Right cardiac atrium (tissue), 5 donors: ENCODE data around the gene CAVIN3. TPM values are rescaled to one million over a fixed set of nuclear protein-coding genes. Genes with fewer than 3 reads are reported as not detected.

Source experiments
- ATAC-seq, 2 donors: fragments of 200-7000 bp; cut with Tn5 transposase; one replicate each; pipeline versions ENCODE4 v1.8.0 to v1.9.1; 2020; ENCODE audit warnings: moderate library complexity in 2 of 2, mild to moderate bottlenecking in 1 of 2
- DNase-seq, 3 donors: peaks; one replicate each; pipeline ENCODE4 v3.0.0-alpha.2; 2020
- H3K27ac ChIP-seq: one replicate; pipeline ENCODE4 v1.5.1; 2013; ENCODE audit warnings: mild to moderate bottlenecking, low read length, control low read depth, moderate library complexity
- H3K27me3 ChIP-seq: one replicate; pipeline ENCODE4 v1.6.1; 2013; ENCODE audit not compliant: control insufficient read depth, insufficient read depth
- H3K4me1 ChIP-seq: one replicate; pipeline ENCODE4 v1.6.1; 2013; ENCODE audit warnings: low read length; ENCODE audit not compliant: control insufficient read depth, insufficient read depth
- H3K4me3 ChIP-seq: one replicate; pipeline ENCODE4 v1.5.1; 2013; ENCODE audit warnings: low read length, control low read depth
- H3K9me3 ChIP-seq: one replicate; pipeline ENCODE4 v1.6.1; 2013; ENCODE audit warnings: low read length; ENCODE audit not compliant: control insufficient read depth
- WGBS: extraction: QIAGEN DNeasy Blood & Tissue Kit; methylation state at CpG from one replicate; pipeline ENCODE4 v1.1.7; 2013; 5-methylcytosine and 5-hydroxymethylcytosine counted together
- intact Hi-C, 4 donors: fragments of 100-400 bp; cut with DNase I; formaldehyde crosslinking; loops; one replicate each; pipeline versions ENCODE4 v1.11.0 to v1.14.0; 2022 to 2023
- long read RNA-seq, 4 donors: library from polyadenylated mRNA; unstranded; transcript quantifications; one replicate each; pipeline ENCODE4 v2.0.0, GENCODE V29; 2020 to 2021
- polyA plus RNA-seq: library from polyadenylated mRNA; stranded (reverse); fragments of 200-250 nt; gene quantifications from one replicate; pipeline ENCODE4 v1.2.3, GENCODE V29; 2013
- total RNA-seq, 4 donors: library from RNA; stranded (reverse); fragmentation: NEBNext Ultra II Directional; extraction: Animal tissue kit (Norgen Biotek cat#: 25700); gene quantifications; one replicate each; pipeline ENCODE4 v1.2.1, GENCODE V29; 2021
- donor health status: healthy with polysubstance abuse.
- donor health status: DM: no; HTN: yes; CAD: no.
- donor health status: DM: no; HTN: no; CAD: no.
- donor health status: DM: no; HTN: yes; CAD: no; lungs with severe emphysema.
- donor health status: DM: yes; HTN: yes; CAD: no.

The CAVIN3 gene, protein sequence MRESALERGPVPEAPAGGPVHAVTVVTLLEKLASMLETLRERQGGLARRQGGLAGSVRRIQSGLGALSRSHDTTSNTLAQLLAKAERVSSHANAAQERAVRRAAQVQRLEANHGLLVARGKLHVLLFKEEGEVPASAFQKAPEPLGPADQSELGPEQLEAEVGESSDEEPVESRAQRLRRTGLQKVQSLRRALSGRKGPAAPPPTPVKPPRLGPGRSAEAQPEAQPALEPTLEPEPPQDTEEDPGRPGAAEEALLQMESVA
- total RNA-seq (10 to 100 TPM; 40.4 to 54.2 (median 45.2) TPM), polyA plus RNA-seq (72.4 TPM)
- long read RNA-seq, donor 1, transcript CAVIN3-201 (2 exons, 1,174 nt) = major isoform, 54 of 58 reads
- long read RNA-seq, donor 1, partial matches to known transcripts = 0 of 58 reads
- long read RNA-seq, donor 1, other reads (novel, unspliced or antisense) = 4 of 58 reads
- long read RNA-seq, donor 2, transcript CAVIN3-201 (2 exons, 1,174 nt) = major isoform, 33 of 41 reads
- long read RNA-seq, donor 2, partial matches to known transcripts = 1 of 41 reads
- long read RNA-seq, donor 2, other reads (novel, unspliced or antisense) = 4 of 41 reads
- long read RNA-seq, donor 3, transcript CAVIN3-201 (2 exons, 1,174 nt) = major isoform, 44 of 49 reads
- long read RNA-seq, donor 3, partial matches to known transcripts = 0 of 49 reads
- long read RNA-seq, donor 3, other reads (novel, unspliced or antisense) = 5 of 49 reads
- long read RNA-seq, donor 4, transcript CAVIN3-201 (2 exons, 1,174 nt) = major isoform, 30 of 34 reads
- long read RNA-seq, donor 4, partial matches to known transcripts = 0 of 34 reads
- long read RNA-seq, donor 4, other reads (novel, unspliced or antisense) = 4 of 34 reads

DNA sequence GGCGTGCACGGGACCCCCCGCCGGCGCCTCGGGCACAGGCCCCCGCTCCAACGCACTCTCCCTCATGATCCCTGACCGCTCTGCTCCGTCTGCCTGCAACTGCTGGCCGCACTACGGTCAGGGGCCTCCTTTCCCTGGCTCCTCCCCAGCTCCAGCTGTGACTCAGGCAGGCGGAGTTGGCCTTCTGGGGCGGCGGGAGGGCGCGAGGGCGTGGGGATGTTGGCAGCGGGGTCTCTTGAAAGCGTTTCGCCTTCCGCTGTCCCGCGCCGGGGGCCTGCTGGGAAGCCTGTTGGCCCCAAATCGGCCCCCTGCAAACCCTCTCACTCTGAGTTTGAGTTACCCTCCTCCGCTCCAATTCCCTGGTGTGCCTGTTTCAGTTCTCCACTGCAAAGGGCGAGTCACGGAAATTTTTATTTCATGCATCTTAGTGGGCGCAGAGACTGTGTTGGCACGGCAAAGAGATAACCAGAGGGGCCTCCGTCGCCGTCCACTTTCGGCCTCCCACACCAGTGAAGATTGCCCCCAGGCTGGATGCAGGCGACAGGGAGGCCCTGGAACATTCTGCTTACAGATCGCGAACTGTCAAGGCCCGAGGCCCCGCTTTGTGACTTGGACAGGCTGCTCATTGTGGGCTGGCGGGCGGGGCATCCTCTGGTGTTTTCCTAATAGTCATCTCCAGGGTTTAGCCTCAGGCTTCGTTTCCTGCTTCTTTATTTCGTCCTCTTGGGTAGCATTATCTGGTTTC lies at the start of gene CAVIN3:
TSS of gene CAVIN3 (minus strand) at position 91 of the 745 bp plus-strand sequence. CDS start at position 66, 25 bp downstream.
- intact Hi-C loops = no loop called here
- Histone ChIP-seq H3K27ac (peak within 1 kb of the TSS; percentile 100), H3K4me3 (peak within 1 kb of the TSS; percentile 53), H3K4me1 (peaks cover 3% of the 10 kb centered on the region), H3K9me3 (no peaks in the 10 kb centered on the region), H3K27me3 (no peaks in the 10 kb centered on the region)
- peak; percentile 88 to 93 for ATAC-seq
- WGBS = 3% methylated on average over 44 of the region's 44 CpGs
- DNase-seq = peak; percentile 95 to 97 (median 96)

DNA sequence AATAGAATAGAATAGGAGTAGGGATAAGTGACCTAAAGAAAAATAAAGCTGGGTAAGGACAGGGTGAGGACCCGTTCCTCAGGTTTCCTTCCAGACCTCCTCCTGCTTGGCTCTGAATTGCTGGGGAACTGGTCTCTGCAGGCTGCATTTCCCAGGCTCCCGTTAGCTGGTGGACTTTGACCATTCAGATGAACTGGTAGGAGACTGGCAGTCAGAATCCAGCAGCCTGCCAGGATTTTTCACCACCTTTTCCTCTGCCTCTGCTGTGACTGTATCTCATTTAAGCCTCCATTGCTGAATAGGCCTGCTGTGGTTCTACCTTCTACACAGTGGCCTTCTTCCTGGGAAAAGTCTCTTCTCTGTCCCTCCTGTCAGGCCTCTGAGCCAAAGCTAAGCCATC lies 45.4 kb upstream of the CAVIN3 start:
- no peaks in the 10 kb centered on the region for H3K9me3 ChIP-seq
- DNase-seq (no peak), ATAC-seq (no peak)
- no peaks in the 10 kb centered on the region for H3K4me1 ChIP-seq
- no peak overlapping the region for H3K4me3 ChIP-seq
- no peak overlapping the region for H3K27ac ChIP-seq
- intact Hi-C loops = no loop called here
- WGBS = 86% methylated on average over 2 of the region's 2 CpGs
- no peaks in the 10 kb centered on the region for H3K27me3 ChIP-seq

DNA sequence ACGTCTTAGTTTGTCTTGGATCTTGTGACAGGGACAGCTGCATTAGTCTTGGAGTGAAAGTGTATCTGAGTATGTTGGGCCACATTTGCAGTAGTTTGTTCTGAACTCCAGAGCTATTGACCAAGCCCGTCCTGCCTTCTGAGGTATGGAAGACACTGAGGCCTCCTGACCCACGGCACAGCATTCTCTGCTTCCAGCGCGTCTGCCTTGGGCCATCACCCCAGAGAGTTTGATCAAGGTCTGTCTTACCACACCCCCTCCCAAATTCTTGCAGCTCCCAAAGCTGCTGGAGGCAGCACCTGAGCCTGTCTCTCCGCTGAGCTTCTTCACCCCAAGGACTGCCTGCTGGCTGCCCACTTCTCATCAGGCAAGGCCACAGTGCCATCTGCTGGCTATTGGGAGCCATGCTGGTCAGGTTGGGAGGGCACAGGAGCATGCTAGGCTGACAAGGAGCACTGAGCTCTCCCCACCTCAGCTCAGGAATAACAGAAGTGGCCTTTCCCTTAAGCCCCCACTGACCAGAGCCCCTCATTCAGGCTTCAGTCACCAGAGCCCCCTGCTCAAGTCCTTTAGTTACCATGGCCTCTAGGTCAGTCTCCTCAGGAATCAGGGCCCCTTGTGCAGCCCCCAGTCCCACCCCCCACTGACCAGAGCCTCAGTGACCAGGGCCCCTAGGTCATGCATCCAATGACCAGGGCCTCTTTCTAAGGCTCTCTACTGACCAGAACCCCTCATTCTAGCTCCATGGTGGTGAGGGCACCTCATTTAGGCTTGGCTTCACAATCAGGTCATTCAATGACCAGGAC lies 42.8 kb upstream of the CAVIN3 start:
- intact Hi-C loops = loop anchor here in 1 of 4 donors (5.0 kb wide), 1 partner anchor 341 kb away; no protein-coding TSS in a partner anchor
- peak; percentile 81 to 92 (median 90) for DNase-seq
- no peaks in the 10 kb centered on the region for H3K9me3 ChIP-seq
- no peaks in the 10 kb centered on the region for H3K4me1 ChIP-seq
- H3K4me3 ChIP-seq = no peak overlapping the region
- 49% methylated on average over 6 of the region's 6 CpGs for WGBS
- peak; percentile 93 for ATAC-seq
- peak overlapping the region; percentile 80 for H3K27ac ChIP-seq
- no peaks in the 10 kb centered on the region for H3K27me3 ChIP-seq

DNA sequence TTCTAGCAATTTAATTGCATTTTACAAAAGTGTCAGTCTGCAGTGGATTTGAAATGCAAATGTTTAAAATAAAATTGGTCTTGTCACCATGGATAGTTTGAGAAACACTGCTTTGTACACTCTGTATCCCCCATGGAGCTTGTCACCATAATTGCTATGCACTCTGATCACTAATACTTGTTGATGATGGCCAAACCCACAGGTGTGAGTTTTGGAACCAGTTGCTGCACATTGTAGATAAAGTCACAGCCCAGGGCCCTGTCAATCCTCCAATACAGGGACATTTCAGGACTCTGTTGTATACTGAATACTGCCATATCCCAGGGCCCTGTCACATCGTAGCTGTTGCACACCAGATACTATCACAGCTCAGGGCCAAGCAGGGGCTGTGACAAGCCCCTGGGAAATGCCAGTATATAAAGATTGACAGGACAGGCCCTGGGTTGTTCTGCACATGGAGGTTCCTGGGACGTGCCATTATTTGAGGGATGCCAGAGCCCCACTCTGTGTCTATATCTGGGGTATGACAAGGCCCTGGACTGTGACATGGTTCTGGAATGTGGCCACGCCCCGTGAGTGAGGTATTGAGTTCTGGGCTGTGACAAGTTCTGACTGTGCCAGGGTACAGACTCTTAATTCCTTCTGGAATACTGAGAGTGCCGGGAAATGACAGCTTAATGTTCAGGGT lies 42.0 kb upstream of the CAVIN3 start:
- no peaks in the 10 kb centered on the region for H3K9me3 ChIP-seq
- H3K4me1 ChIP-seq = no peaks in the 10 kb centered on the region
- 45% methylated on average over 5 of the region's 5 CpGs for WGBS
- H3K27me3 ChIP-seq = no peaks in the 10 kb centered on the region
- ATAC-seq (peak; percentile 89 to 90), DNase-seq (peak; percentile 74 to 87 (median 80))
- H3K27ac ChIP-seq = peak overlapping the region; percentile 80
- intact Hi-C loops = loop anchor here in 1 of 4 donors (5.0 kb wide), 1 partner anchor 340 kb away; no protein-coding TSS in a partner anchor
- H3K4me3 ChIP-seq = no peak overlapping the region

DNA sequence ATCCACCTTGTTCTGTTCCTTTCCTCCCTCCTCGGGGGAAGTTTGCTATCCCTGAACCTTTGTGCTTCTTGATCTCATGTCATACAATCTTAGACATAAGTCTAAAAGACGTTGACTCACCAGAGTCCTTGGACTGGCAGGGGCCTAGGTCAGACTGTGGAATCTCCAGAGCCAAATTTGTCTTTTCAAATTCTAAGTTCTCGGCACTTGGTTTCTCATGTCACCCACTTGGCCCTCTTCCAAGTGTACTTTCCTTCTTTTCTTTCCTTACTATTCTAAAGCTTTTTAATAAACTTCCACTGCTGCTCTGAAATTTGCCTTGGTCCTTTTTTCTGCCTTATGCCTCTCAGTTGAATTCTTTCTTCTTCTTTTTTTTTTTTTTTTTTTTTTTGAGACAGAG lies 39.9 kb upstream of the CAVIN3 start:
- intact Hi-C loops = loop anchor here in 1 of 4 donors (5.0 kb wide), 1 partner anchor 338 kb away; no protein-coding TSS in a partner anchor

DNA sequence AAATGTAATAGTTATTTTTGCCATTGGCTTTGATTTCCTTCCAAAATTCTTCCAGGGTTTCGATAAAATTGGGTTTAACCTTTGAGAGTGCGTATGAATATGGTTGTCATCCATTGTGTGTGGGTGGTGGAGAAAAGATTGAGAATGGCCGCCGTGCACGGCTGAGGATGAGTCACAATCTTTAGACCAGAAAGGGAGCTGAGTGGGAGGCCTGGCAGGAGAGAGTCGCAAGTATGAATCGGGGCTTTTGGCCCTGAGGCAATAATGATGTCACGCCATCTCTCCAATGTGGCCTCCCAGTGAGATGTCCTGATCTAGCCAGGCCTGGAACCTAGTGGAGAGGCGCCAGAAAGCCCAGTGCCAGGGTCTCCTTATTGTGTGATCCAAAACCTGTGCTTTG lies 36.9 kb upstream of the CAVIN3 start:
- Histone ChIP-seq H3K4me1 (no peaks in the 10 kb centered on the region), H3K27me3 (no peaks in the 10 kb centered on the region), H3K27ac (no peak overlapping the region), H3K4me3 (no peak overlapping the region), H3K9me3 (no peaks in the 10 kb centered on the region)
- peak; percentile 69 to 84 for ATAC-seq
- DNase-seq = peak; percentile 62 to 87 (median 80)
- WGBS = 45% methylated on average over 9 of the region's 9 CpGs
- intact Hi-C loops = loop anchor here in 3 of 4 donors (5.0 to 10.0 kb wide), 3 partner anchors 40 to 332 kb away; no protein-coding TSS in a partner anchor

More for the DNA sequence above, 39.9 kb upstream of the CAVIN3 start:
- no peaks in the 10 kb centered on the region for H3K27me3 ChIP-seq
- 67% methylated on average over 3 of the region's 3 CpGs for WGBS
- no peak overlapping the region for H3K4me3 ChIP-seq
- no peaks in the 10 kb centered on the region for H3K4me1 ChIP-seq
- H3K27ac ChIP-seq = no peak overlapping the region
- no peak for DNase-seq
- no peak for ATAC-seq
- no peaks in the 10 kb centered on the region for H3K9me3 ChIP-seq

DNA sequence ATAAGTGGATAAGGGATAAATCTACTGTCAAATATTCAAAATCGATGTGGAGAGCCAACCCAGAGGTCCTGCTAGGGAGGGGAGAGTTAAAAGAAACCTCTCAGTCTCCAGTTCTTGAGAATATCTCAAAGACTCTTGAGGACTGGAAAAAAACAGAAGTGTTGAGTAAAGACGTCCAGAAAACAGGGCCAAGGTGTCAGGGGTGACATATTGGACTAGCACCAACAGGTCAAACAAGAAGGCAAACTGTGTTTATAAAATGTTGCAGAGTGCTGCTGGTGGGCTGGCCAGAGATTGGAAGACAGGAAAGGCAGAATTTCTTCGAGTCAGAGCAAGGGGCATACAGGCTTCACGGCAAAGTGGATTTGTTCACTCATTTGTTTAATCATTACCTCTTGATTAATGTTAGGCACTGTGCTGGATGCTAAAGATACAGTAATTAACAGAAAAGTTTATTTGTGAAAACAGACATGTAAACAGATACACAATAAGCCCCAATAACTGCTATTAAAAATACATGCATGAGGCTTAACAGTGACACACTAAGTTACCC lies 36.3 kb upstream of the CAVIN3 start:
- no peak overlapping the region for H3K27ac ChIP-seq
- H3K4me3 ChIP-seq = no peak overlapping the region
- no peaks in the 10 kb centered on the region for H3K9me3 ChIP-seq
- H3K4me1 ChIP-seq = no peaks in the 10 kb centered on the region
- no peak for ATAC-seq
- no peaks in the 10 kb centered on the region for H3K27me3 ChIP-seq
- 53% methylated on average over 4 of the region's 4 CpGs for WGBS
- intact Hi-C loops = loop anchor here in 3 of 4 donors (5.0 to 10.0 kb wide), 3 partner anchors 39 to 332 kb away; no protein-coding TSS in a partner anchor
- DNase-seq = no peak

DNA sequence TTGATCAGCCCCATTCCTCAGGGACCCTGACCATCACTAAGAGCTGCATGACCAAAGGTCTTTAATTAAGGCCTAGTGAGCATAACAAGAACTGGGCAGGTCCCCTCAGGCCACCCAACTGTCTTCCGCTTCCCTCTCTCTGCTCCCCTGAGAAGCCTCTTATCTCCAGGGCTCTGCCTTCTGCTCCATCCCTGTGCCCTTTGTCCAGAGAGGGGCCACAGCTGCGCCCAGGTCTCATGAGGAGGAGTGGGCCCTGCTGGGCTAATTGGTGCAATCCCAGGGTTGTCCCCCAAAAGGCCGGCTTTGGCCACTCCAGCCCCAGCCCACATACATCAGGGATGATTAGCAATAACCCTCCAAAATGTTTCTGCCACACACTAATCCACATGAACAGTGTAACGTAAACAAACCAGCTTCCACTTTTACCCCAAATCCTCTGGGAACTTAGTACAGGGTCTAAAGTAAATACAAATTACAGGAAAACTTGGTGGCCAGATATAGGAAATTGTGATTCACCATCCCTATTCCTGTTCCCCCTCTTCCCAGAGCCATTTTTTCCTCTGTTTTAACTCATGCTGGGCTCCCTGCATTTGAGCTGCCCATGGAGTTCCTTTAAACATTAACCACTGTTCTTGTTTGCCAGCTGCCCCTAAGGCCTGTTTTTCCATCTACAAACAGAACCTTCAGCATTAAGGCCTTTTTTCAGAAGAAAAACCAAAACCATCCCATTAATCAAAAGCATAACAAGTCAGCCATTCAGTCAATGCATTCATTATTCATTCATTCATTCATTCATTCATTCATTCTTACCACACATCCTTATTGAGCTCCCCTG lies 34.6 kb upstream of the CAVIN3 start:
- 85% methylated on average over 4 of the region's 4 CpGs for WGBS
- Histone ChIP-seq H3K4me1 (no peaks in the 10 kb centered on the region), H3K9me3 (no peaks in the 10 kb centered on the region), H3K27me3 (no peaks in the 10 kb centered on the region), H3K27ac (no peak overlapping the region), H3K4me3 (no peak overlapping the region)
- intact Hi-C loops = loop anchor here (5.0 to 10.0 kb wide), 4 partner anchors 38 to 330 kb away; no protein-coding TSS in a partner anchor
- DNase-seq (no peak), ATAC-seq (no peak)
